ENCODE measurements around the gene TBXA2R. TPM values are rescaled to one million over a fixed set of nuclear protein-coding genes. Genes with fewer than 3 reads are reported as not detected.

TBXA2R gene
- total and polyA plus RNA-seq, 2 of the 4 experiments (the other 2 are of a cell fraction): 0.36 to 2.3 TPM

GRCh38 chr19:3614858-3615505, 8.3 kb upstream of the TBXA2R start:
- H3K4me2 ChIP-seq (ENCODE audit: low read depth, low read length): no peak overlapping the region
- H3K4ac ChIP-seq (ENCODE audit: low read depth, low read length): no peak overlapping the region
- ChIA-PET POLR2A (ENCODE audit: unreplicated experiment) (no interaction called here), CTCF (no interaction called here)
- no peak overlapping the region for H2AK9ac ChIP-seq (replicated peaks; ENCODE audit: low read depth, low read length, poor library complexity)
- peaks cover 3% of the 10 kb centered on the region; the same call in 1 of the 2 replicates for H3K4me1 ChIP-seq (ENCODE audit: control insufficient read depth, insufficient read depth, low read length)
- no peak overlapping the region for H3K27ac ChIP-seq (ENCODE audit: insufficient read depth, low read length)
- H4K20me1 ChIP-seq (ENCODE audit: insufficient read depth, low read length): peaks cover 7% of the 10 kb centered on the region; the same call in 1 of the 2 replicates
- dilution Hi-C loops (cut with HindIII; ENCODE audit: low sequenced_read_pairs, unreplicated experiment): no loop called here
- H4K8ac ChIP-seq (ENCODE audit: low read depth in 2 of 2, low read length in 2 of 2): no peak overlapping the region
- no peak overlapping the region for H3K14ac ChIP-seq (replicated peaks; ENCODE audit: low read depth, low read length)
- no peak overlapping the region for H4K91ac ChIP-seq (ENCODE audit: insufficient read depth, low read depth, low read length)
- H2AFZ ChIP-seq (replicated peaks; ENCODE audit: low read length, poor library complexity): no peak overlapping the region
- peaks cover 0 to 10% of the 10 kb centered on the region in 2 experiments; a peak in 1 of 4 replicates for H3K79me1 ChIP-seq (ENCODE audit: low read depth in 1 of 2, low read length in 2 of 2)
- no peak overlapping the region for H2BK20ac ChIP-seq (ENCODE audit: low read depth, low read length)
- H3K9me3 ChIP-seq (ENCODE audit: control insufficient read depth, insufficient read depth, low read length): no peaks in the 10 kb centered on the region
- no peak for TF ChIP-seq CEBPB (IDR thresholded peaks at IDR 0.05; ENCODE audit: low read depth, low read length)
- no peak for TF ChIP-seq POLR2A (IDR thresholded peaks at IDR 0.05; ENCODE audit: low read depth, low read length)
- no peak for TF ChIP-seq RCOR1 (IDR thresholded peaks at IDR 0.05; ENCODE audit: insufficient replicate concordance, low read length)
- TF ChIP-seq CHD1 (IDR thresholded peaks at IDR 0.05; ENCODE audit: low read depth, low read length): no peak
- no peak for TF ChIP-seq BHLHE40 (IDR thresholded peaks at IDR 0.05; ENCODE audit: low read depth, low read length)
- TF ChIP-seq NFE2L2 (IDR thresholded peaks at IDR 0.05; ENCODE audit: low read depth, low read length): no peak
- no peak for TF ChIP-seq SMC3 (IDR thresholded peaks at IDR 0.05; ENCODE audit: low read depth, low read length)
- TF ChIP-seq MAZ (IDR thresholded peaks at IDR 0.05; ENCODE audit: borderline replicate concordance, low read depth, low read length): no peak
- no peak for TF ChIP-seq ELK1 (IDR thresholded peaks at IDR 0.05; ENCODE audit: borderline replicate concordance, low read depth, low read length)
- TF ChIP-seq MAFK (IDR thresholded peaks at IDR 0.05; ENCODE audit: low read depth, low read length): no peak
- TF ChIP-seq, protein P1, sequence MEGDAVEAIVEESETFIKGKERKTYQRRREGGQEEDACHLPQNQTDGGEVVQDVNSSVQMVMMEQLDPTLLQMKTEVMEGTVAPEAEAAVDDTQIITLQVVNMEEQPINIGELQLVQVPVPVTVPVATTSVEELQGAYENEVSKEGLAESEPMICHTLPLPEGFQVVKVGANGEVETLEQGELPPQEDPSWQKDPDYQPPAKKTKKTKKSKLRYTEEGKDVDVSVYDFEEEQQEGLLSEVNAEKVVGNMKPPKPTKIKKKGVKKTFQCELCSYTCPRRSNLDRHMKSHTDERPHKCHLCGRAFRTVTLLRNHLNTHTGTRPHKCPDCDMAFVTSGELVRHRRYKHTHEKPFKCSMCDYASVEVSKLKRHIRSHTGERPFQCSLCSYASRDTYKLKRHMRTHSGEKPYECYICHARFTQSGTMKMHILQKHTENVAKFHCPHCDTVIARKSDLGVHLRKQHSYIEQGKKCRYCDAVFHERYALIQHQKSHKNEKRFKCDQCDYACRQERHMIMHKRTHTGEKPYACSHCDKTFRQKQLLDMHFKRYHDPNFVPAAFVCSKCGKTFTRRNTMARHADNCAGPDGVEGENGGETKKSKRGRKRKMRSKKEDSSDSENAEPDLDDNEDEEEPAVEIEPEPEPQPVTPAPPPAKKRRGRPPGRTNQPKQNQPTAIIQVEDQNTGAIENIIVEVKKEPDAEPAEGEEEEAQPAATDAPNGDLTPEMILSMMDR (conservative IDR thresholded peaks at IDR 0.05; ENCODE audit: low read depth, low read length): no peak
- TF ChIP-seq RAD21 (IDR thresholded peaks at IDR 0.05; ENCODE audit: low read length): no peak
- TF ChIP-seq FOS (IDR thresholded peaks at IDR 0.05; ENCODE audit: low read depth, low read length): no peak
- no peak for TF ChIP-seq RFX5 (IDR thresholded peaks at IDR 0.05; ENCODE audit: low read depth, low read length)
- TF ChIP-seq, protein P2, sequence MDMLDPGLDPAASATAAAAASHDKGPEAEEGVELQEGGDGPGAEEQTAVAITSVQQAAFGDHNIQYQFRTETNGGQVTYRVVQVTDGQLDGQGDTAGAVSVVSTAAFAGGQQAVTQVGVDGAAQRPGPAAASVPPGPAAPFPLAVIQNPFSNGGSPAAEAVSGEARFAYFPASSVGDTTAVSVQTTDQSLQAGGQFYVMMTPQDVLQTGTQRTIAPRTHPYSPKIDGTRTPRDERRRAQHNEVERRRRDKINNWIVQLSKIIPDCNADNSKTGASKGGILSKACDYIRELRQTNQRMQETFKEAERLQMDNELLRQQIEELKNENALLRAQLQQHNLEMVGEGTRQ (IDR thresholded peaks at IDR 0.05; ENCODE audit: low read depth, low read length): no peak
- no peak for TF ChIP-seq MXI1 (IDR thresholded peaks at IDR 0.05; ENCODE audit: borderline replicate concordance, low read depth, low read length)
- H2BK5ac ChIP-seq (ENCODE audit: low read depth, low read length, poor library complexity, severe bottlenecking): no peak overlapping the region
- no peaks in the 10 kb centered on the region for H3K9me1 ChIP-seq (ENCODE audit: insufficient read depth, low read length)
- H4K5ac ChIP-seq (ENCODE audit: low read depth, low read length): no peak overlapping the region
- WGBS, 2 experiments (ENCODE audit: extremely low coverage in 2 of 2, insufficient read length in 1 of 2): 89% methylated on average over 9 of the region's 18 CpGs; no CpG with 5 or more reads in 1 of the 2 experiments
- no peak overlapping the region for H3K18ac ChIP-seq (ENCODE audit: low read depth, low read length)
- no peaks in the 10 kb centered on the region for H3K27me3 ChIP-seq (ENCODE audit: control insufficient read depth, insufficient read depth, low read length)
- in situ Hi-C loops (cut with MboI; ENCODE audit: low sequenced_read_pairs): loop anchor here (25.0 kb wide), 1 partner anchor 303 kb away; no protein-coding TSS in a partner anchor
- DNase-seq: no peak
- no peak overlapping the region for H3K9ac ChIP-seq (ENCODE audit: low read depth, low read length)
- peaks cover 38% of the 10 kb centered on the region for H3K36me3 ChIP-seq (ENCODE audit: control insufficient read depth, insufficient read depth, low read length)
- H3K56ac ChIP-seq (ENCODE audit: extremely low read depth, insufficient read depth, low read length): no peak overlapping the region
- no peak for ATAC-seq (ENCODE audit: low read depth)
- no peak overlapping the region for H2AK5ac ChIP-seq (ENCODE audit: low read depth, low read length)
- H3K23ac ChIP-seq (ENCODE audit: low read depth, low read length): no peak overlapping the region
- intact Hi-C loops (cut with micrococcal nuclease): loop anchor here (10.0 kb wide), 1 partner anchor 290 kb away; no protein-coding TSS in a partner anchor
- no TSS peak for BruUV-seq (replicated peaks)
- no peak overlapping the region for H2BK120ac ChIP-seq (ENCODE audit: low read depth, low read length)
- no peak overlapping the region for H2BK15ac ChIP-seq (ENCODE audit: low read depth, low read length)
- H3K4me3 ChIP-seq (ENCODE audit: insufficient read depth, low read depth, low read length): no peak overlapping the region
